A673 (cell line): Measurements from ENCODE around the gene JPT1. TPM values are rescaled to one million over a fixed set of nuclear protein-coding genes. Genes with fewer than 3 reads are reported as not detected.

ENCODE experiments used
- BruUV-seq: library from RNA; stranded (reverse); fragments of 400-500 nt; replicated peaks from 2 replicates; lab custom pipeline; 2021; lab: Mats Ljungman, UMichigan
- CTCF ChIA-PET: fragments of 300-600 bp; sonication (Branson Sonifier 250); formaldehyde crosslinking; loops from one replicate; lab custom pipeline; 2022; ENCODE audit warnings: antibody characterized with exemption; lab: Charles Lee
- POLR2A ChIA-PET: fragments of 300-600 bp; sonication (Branson Sonifier 250); formaldehyde crosslinking; loops from one replicate; lab custom pipeline; 2022; ENCODE audit warnings: antibody characterized with exemption; ENCODE audit not compliant: low non-redundant PET; lab: Charles Lee
- DNase-seq: peaks from one replicate; pipeline ENCODE4 v3.0.0-alpha.2; 2015; ENCODE audit warnings: low spot score
- H3K27ac ChIP-seq: fragments of 200-600 bp; sonication (generic); 2 replicates; pipeline ENCODE4 v1.5.1; 2016; ENCODE audit warnings: mixed run types, low read depth, mild to moderate bottlenecking, mixed read lengths, antibody characterized with exemption, low read length; ENCODE audit not compliant: poor library complexity, severe bottlenecking
- H3K27me3 ChIP-seq: fragments of 200-600 bp; sonication (generic); replicated peaks from 2 replicates; pipeline ENCODE4 v1.6.1; 2017; ENCODE audit warnings: mixed run types, low read depth, mild to moderate bottlenecking, mixed read lengths, antibody characterized with exemption, low read length; ENCODE audit not compliant: insufficient read depth, poor library complexity
- H3K36me3 ChIP-seq: fragments of 200-600 bp; sonication (generic); 2 replicates; pipeline ENCODE4 v1.6.1; 2016; ENCODE audit warnings: mixed run types, mild to moderate bottlenecking, mixed read lengths, antibody characterized with exemption, low read length; ENCODE audit not compliant: insufficient read depth, poor library complexity, severe bottlenecking
- H3K4me1 ChIP-seq: fragments of 200-600 bp; sonication (generic); 2 replicates; pipeline ENCODE4 v1.6.1; 2017; ENCODE audit warnings: mixed run types, mild to moderate bottlenecking, mixed read lengths, antibody characterized with exemption, low read length; ENCODE audit not compliant: insufficient read depth, poor library complexity, severe bottlenecking
- H3K4me3 ChIP-seq: fragments of 200-600 bp; sonication (generic); 2 replicates; pipeline ENCODE4 v1.5.1; 2016; ENCODE audit warnings: low read depth, mixed run types, mild to moderate bottlenecking, mixed read lengths, low read length; ENCODE audit not compliant: poor library complexity, severe bottlenecking
- H3K9me3 ChIP-seq: fragments of 200-600 bp; sonication (generic); 2 replicates; pipeline ENCODE4 v1.6.1; 2016; ENCODE audit warnings: mixed run types, low read depth, mild to moderate bottlenecking, mixed read lengths, antibody characterized with exemption, low read length; ENCODE audit not compliant: poor library complexity, severe bottlenecking
- CTCF ChIP-seq: fragments of 300-800, 200-600 bp; sonication (generic); conservative IDR thresholded peaks from 2 replicates; pipeline ENCODE4 v1.5.1; 2017; ENCODE audit warnings: low read depth, mild to moderate bottlenecking, antibody characterized with exemption, low read length, moderate library complexity, mixed read lengths
- EZH2 ChIP-seq: fragments of 200-600 bp; sonication (generic); IDR thresholded peaks from 2 replicates; pipeline ENCODE4 v1.6.1; 2017; ENCODE audit warnings: borderline replicate concordance, low read depth, mild to moderate bottlenecking, mixed read lengths, antibody characterized with exemption, low read length; ENCODE audit not compliant: poor library complexity, severe bottlenecking
- intact Hi-C: fragments of 100-400 bp; cut with micrococcal nuclease; formaldehyde crosslinking; loops from one replicate; pipeline ENCODE4 v1.10.0; 2022; ENCODE audit not compliant: unreplicated experiment
- total RNA-seq: library from RNA; stranded (reverse); gene quantifications from 2 replicates; pipeline ENCODE4 v1.2.3, GENCODE V29; 2021

JPT1 gene
- total RNA-seq, 1 experiment from 2014 or later = 526 TPM

- BruUV-seq = no TSS peak
- Histone ChIP-seq H3K36me3 (no peaks in the 10 kb centered on the region), H3K4me1 (no peaks in the 10 kb centered on the region), H3K27me3 (no peaks in the 10 kb centered on the region), H3K27ac (no peak overlapping the region), H3K9me3 (no peaks in the 10 kb centered on the region), H3K4me3 (no peak overlapping the region)
- ChIA-PET CTCF (no interaction called here), POLR2A (no interaction called here)
- TF ChIP-seq EZH2 = no peak
- DNase-seq = no peak
- intact Hi-C loops = no loop called here
Observed at GRCh38 chr17:75096082-75096625, 58.2 kb downstream of the JPT1 start.

- H3K4me3 ChIP-seq = no peak overlapping the region
- H3K27me3 ChIP-seq = no peaks in the 10 kb centered on the region
- ChIA-PET POLR2A (no interaction called here), CTCF (no interaction called here)
- no peak for DNase-seq
- no peak for TF ChIP-seq EZH2
- no peak for TF ChIP-seq CTCF
- BruUV-seq = no TSS peak
- no peak overlapping the region for H3K27ac ChIP-seq
- H3K9me3 ChIP-seq = no peaks in the 10 kb centered on the region
- intact Hi-C loops = no loop called here
- H3K4me1 ChIP-seq = no peaks in the 10 kb centered on the region
- H3K36me3 ChIP-seq = no peaks in the 10 kb centered on the region
Observed at GRCh38 chr17:75094871-75095399, 59.4 kb downstream of the JPT1 start.

- no TSS peak for BruUV-seq
- H3K27ac ChIP-seq = no peak overlapping the region
- TF ChIP-seq CTCF (no peak), EZH2 (no peak)
- H3K4me1 ChIP-seq = no peaks in the 10 kb centered on the region
- DNase-seq = no peak
- no peak overlapping the region for H3K4me3 ChIP-seq
- POLR2A ChIA-PET = no interaction called here
- intact Hi-C loops = no loop called here
- H3K36me3 ChIP-seq = no peaks in the 10 kb centered on the region
- CTCF ChIA-PET = no interaction called here
- no peaks in the 10 kb centered on the region for H3K9me3 ChIP-seq
- H3K27me3 ChIP-seq = no peaks in the 10 kb centered on the region
Observed at GRCh38 chr17:75093548-75094158, 60.7 kb downstream of the JPT1 start.
